ENCODE measurements around the gene AP3D1.
"Not testable (repeated sequence)": the region's sequence is repeated elsewhere in the genome, so short reads cannot be mapped to it uniquely, and the experiment has no call there.

The AP3D1 gene

DNA sequence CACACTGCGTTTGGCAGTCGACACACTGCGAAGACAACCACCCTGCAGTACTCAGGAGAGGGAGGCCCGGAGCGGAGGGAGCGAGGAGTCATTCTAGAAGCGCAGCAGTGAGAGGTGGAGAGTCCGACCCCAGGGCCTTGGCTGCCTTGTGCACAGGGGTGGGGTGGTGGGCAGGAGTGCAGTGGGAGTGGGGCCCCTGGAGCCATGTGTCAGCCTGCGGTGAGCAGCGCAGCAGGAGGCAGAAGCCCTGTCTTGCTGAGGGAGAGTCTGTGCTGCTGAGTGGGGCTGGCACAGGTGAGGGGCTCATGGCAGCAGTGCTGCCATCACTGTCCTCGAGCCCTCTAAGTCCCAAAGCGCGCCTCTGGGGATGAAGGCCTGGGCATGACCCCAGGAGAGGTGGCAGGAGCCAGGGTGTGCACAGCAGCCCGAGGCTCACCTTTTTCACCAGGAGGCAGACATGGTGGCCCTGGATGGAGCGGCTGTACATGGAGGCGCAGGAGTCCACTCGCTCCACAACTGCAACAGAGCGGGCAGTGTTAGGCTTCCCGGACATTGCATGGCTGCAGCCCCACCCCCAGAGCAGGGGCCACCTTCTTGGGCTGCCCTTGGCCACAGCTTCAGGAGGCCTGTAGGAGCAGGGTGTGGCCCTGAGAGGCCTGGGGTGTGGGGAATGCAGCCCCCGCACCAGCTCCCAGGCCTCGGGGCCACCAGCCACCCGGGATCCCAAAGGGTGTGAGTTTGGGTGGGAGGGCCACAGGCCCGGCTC is 42.9 kb downstream of the AP3D1 start:
- DNase-seq, result no peak

DNA sequence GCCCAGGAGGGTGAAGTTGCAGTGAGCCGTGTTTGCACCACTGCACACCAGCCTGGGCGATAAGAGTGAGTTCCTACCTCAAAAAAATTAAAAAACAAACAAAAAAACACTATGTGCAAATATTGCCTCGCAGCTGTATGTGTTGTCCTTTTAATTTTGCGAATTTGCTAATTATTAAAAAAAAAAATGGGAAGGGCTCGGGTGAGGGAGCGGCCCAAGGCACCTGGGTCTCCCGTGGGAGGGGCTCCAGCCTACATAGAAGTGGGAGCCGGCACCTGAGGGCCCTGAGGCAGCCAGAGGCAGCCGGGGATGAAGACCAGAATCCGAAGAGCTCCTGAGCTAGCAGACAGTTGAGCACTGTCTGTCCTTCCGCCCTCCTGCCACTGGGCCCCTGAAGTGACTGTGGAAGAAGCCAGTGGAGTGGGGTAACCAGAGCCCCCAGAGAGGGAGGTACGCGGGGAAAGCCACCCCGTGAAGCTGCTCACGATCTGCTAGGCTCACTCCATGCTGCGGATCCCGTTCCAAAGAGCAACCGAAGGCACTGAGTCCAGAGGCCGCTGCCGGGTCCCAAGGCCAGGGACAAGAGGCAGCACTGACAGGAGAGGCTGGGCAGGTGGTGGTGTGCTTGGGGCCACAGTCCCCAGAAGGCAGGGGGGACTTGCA is 48.2 kb downstream of the AP3D1 start:
- no peak for DNase-seq

DNA sequence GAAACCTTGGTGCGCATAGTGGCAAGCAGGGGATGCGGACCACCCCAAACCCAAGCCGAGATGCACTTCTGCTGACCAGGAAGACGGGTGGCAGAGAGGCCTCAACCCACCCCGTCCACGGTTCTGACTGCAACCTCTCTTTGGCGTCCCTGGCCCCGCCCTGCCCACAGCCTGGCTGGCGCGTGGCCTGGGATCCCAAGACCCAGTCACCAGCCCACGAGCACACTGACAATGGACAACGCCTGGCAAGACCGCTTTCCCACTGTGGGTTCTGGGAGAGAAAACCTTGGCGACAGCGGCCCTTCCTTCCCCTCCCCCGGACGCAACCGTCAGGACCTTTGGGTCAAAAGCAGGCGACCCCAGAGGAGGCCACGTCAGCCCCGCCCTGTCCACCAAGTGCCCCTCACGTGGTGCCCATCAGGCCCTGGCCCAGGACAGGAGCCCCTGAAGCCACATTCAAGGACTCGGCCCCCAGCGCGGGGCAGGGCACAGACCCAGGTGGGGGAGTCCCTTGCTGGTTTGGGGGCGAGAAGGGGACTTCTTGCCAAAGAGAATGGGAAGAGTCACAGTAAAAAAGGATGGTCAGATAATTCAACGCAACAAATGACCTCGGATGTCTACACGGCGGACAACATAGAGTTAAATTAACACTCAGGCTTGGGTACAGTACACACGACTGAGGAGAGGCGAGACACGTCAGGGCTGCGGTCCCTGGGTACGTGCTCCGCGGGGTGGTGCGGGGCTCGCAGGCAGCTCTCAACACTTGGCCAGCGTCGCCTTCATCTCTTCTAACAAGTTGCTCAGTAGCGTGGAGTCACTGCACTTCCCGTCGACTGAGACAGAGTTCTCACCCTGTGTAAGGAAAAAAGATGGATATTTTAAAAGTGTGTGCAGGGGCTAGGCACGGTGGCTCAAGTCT is 49.7 kb downstream of the AP3D1 start:
- DNase-seq, result no peak

DNA sequence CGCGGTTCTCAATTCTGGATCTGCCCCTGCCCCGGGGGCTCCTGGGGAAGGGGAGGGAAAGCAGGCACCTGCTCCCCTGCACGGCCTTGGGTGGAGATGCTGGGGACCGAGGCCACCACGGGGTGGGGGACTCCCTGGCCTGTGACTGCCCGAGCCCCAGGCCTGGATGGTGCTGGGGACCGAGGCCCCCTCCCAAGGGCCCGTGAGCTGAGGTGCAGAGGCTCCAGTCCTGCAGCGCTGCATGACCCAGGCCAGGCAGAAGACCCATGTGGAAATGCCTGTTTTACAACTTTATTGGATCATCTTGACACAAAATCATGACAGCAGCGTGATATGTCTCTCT is 50.7 kb downstream of the AP3D1 start:
- no peak for DNase-seq

DNA sequence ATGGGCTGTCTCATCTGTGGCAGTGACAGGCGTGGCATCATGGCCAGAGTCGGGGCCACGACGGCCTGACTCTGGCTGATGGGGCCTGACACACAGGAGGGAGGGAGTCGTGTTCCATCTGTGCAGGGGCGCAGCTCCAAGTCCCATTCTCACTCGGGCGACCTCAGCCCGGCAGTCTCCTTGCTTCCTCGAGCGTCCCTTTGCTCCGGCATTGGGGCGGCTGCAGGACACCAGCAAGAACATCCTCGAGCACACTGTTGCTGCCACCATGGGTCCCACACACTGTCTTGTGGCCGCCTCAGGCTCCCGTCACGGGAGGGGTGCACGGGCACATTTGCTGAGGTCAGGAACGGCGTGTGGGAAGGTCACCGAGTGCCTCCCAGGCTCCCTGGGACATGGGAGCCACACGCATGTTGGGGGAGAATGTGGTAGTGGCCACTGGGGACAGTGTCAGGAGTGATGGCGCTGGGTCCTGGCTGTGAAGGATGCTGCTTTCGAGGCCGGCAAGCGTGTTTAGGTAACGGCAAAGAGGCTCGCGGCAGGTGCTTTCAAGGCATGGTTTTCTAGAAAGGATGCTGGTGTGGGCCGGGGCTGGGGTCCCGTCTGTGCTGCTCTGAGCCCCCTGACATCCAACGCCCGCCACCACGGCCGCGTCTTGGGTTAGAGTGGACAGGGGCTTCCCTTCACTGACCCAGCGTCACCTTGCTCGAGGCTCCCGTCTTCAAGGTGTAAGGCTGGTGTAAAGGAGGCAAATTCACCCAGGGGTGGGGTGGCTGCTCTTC is 51.2 kb downstream of the AP3D1 start:
- no peak for DNase-seq

DNA sequence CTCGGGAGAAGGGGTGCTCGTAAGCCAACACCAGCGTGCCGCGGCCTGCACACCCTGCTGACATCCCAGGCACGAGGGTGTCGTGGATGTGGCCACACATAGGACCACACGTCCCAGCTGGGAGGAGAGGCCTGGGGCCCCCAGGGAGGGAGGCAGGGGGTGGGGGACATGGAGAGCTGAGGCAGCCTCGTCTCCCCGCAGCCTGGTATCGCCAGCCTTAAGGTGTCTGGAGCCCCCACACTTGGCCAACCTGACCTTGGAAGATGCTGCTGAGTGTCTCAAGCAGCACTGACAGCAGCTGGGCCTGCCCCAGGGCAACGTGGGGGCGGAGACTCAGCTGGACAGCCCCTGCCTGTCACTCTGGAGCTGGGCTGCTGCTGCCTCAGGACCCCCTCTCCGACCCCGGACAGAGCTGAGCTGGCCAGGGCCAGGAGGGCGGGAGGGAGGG is 52.3 kb downstream of the AP3D1 start:
- no peak for DNase-seq

DNA sequence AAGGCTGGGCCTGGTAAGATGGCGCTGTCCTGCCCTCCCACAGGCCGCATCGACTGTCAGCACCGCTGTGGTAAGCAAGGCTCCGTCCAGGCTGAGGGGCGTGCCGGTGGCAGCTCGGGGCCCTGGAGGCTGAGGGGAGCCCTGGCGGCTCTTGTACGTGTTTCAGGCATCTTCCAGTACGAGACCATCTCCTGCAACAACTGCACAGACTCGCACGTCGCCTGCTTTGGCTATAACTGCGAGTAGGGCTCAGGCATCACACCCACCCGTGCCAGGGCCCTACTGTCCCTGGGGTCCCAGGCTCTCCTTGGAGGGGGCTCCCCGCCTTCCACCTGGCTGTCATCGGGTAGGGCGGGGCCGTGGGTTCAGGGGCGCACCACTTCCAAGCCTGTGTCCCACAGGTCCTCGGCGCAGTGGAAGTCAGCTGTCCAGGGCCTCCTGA is 53.5 kb downstream of the AP3D1 start:
- no peak for DNase-seq

DNA sequence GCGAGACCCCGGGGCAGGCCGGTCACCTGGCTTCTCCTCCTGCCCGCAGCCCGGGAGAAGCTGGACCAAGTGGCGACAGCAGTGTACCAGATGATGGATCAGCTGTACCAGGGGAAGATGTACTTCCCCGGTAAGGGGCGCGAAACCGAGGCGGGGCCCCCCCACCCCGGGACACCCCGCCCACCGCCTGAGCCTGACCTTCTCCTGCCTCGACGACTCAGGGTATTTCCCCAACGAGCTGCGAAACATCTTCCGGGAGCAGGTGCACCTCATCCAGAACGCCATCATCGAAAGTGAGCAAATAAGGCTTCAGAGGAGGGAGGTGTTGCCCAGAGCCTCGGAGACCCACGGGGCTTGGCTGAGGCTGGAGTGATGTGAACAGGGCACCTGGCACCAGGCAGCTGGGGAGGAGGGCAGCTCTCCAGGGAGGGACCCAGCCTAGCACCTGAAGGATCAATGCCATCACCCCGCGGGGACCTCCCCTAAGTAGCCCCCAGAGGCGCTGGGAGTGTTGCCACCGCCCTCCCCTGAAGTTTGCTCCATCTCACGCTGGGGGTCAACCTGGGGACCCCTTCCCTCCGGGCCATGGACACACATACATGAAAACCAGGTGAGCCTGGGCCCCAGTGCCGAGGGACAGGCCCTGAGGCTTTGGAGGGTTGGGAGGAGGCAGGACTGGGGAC is 54.0 kb downstream of the AP3D1 start:
- peak; percentile 51 for DNase-seq

DNA sequence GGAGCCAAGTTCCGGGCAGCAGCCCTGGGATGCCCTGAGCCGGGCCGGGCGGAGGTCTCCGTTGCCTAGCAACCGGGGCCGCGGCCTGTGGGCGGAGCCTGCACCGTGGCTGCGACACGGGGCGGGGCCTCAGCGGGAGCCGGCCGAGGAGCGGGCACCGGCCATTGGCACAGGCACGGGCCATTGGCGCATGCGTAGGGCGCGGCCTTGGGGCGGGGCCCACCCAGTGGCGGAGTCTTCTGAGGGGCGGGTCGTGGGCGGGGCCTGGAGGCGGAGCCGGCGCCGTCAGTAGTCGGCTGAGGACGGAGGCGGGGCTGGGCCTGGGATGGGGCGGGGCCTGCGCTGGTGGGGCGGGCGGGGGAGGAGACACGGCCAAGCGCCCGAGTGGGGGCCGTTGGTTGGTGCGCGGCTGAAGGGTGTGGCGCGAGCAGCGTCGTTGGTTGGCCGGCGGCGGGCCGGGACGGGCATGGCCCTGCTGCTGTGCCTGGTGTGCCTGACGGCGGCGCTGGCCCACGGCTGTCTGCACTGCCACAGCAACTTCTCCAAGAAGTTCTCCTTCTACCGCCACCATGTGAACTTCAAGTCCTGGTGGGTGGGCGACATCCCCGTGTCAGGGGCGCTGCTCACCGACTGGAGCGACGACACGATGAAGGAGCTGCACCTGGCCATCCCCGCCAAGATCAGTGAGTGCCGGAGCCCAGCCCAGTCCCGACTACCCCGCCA is 54.7 kb downstream of the AP3D1 start, which contains the start of gene IZUMO4:
IZUMO4 (plus strand) TSS at position 436 of the 723 bp plus-strand sequence; CDS start at position 467, 31 bp downstream.
- peak; percentile 100 for DNase-seq

DNA sequence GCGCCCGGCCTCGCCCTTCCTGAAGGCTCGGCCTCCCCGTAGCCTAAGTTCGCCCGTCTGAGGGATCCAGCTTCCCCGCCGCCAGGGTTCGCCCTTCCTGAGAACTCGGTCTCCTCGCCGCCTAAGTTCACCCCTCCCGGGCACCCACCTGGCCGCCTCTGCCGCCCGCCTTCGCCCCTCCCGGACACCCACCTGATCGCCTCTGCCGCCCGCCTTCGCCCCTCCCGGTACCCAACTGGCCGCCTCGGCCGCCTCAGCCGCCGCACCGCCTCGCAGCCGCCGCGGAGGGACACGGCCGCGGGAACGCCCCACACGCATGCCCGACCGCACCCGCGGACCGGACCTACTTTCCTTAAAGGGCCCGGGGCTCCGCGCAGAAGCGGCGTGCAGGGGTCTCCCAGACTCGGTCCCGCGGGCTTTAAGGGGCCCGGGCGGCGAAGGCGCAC is 55.3 kb downstream of the AP3D1 start, which contains the start of gene MOB3A:
MOB3A (minus strand) TSS at position 293 of the 446 bp plus-strand sequence. CDS start 17,766 bp downstream, outside the sequence.
- peak; percentile 81 for DNase-seq

DNA sequence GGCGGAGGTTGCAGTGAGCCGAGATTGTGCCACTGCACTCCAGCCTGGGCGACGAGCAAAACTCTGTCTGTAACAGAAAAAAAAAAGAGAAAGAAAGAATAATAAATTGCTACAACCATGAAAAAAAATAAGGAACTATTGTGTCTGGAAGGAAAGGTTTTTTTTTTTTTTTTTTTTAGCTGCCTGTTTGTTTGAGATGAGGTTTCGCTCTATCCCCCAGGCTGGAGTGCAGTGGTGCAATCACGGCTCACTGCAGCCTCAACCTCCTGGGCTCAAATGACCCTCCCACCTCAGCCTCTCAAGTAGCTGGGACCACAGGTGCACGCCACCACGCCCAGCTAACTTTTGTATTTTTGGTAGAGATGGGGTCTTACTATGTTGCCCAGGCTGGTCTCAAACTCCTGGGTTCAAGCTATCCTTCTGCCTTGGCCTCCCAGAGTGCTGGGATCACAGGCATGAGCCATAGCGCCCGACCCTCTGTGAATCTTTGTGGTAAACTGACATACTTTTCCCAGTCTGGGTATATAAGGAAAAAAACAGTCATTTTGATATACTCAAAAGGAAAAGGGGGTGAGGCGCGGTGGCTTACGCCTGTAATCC is 59.3 kb downstream of the AP3D1 start:
- DNase-seq, result not testable (repeated sequence)

DNA sequence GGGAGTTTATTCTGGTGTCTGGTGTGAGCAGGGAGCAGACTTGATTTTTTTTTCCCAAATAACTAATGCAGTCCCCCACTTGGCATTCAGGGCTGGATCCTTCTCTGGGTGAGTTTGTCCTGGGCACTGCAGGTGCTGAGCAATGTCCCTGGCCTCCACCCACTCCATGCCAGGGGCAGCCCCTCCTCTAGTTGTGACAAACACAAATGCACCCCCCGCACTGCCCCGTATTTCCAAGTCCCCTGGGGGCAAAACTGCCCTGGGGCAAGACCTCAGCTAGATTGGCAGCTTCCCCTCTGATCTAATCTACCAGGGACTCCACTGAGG is 61.7 kb downstream of the AP3D1 start:
- no peak for DNase-seq

DNA sequence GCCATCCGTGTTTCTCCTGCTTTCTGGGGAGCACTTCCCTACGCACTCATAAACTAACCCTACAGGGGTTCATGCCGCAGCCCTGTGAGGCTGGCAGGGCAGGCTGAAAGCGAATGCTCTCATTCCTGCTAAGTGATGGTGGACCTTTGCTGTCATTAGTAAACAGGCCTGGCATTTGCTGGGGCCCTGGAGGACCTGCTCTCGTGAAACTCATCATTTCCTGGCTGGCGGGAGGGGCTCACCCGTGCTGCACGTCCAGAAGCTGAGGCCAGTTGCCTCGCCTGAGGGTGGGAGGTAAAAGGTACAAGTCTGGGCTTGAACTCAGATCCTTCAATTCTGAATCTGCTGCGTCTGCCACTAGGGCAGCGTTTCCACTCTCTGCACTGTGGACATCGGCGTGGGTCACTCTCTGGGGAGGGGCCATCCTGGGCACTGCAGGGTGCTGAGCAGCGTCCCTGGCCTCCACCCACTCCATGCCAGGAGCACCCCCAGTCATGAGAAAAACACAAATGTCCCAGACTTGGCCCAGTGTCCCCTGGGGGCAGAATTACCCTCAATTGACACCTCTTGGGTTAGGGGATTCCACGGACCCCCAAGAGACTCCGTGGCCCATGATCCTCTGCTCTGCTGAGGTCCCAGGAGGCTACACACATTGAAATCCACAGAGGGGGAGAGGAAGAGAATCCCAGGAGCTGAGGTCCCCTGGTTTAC is 62.2 kb downstream of the AP3D1 start:
- DNase-seq, result no peak

DNA sequence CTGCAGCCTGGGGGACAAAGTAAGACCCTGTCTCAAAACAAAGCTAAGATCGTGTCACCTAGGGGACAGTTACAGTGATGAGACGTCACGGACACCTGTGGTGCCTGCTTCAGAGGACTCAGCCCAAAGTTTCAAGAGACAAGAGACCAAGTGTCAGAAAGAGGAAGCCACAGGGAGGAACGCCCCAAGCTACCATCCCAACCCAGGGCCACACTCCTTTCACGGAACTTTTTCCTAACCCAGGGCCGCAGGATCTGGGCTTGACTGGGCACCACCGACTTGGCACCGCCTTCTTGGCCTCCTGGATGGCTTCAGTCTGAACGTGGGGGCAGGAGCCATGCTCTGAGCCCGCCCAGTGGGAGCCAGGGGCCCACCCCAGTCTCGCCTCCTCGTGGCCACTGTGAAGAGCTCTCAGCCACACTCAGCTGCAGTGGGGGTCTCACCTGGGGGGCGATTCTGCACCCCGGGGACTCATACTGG is 63.7 kb downstream of the AP3D1 start:
- no peak for DNase-seq

DNA sequence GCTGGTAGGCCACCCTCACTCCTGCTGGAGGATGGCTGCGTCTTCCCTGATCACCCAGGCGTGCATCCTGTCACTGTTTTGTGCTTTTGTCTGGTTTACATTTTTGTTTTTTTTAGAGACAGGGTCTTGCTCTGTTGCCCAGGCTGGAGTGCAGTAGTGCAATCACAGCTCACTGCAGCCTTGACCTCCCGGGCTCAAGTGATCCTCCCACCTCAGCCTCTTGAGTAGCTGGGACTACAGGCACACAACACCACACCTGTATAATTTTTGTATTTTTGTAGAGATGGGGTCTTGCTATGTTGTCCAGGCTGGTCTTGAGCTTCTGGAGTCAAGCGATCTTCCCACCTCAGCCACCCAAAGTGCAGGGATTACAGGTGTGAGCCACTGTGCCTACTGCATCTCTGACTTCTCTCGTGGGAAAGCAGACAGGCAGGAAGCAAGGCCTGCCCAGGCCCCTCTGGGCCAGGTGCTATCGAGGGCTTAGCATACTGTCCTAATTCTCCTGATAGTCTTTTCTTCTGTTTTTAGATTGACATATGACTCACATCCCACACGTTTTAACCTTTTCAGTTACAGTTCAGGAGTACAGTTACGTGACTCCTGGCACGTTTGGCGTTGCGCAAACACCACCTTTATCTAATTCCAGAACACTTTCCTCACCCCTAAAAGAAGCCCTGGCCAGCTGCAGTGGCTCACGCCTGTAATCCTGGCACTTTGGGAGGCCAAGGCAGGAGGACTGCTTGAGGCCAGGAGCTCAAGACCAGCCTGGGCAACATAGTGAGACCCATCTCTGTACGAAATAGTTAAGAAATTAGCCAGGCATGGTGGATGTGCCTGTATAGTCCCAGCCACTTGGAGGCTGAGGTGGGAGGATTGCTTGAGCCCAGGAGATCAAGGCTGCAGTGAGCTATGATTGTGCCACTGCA is 64.4 kb downstream of the AP3D1 start:
- not testable (repeated sequence) for DNase-seq

DNA sequence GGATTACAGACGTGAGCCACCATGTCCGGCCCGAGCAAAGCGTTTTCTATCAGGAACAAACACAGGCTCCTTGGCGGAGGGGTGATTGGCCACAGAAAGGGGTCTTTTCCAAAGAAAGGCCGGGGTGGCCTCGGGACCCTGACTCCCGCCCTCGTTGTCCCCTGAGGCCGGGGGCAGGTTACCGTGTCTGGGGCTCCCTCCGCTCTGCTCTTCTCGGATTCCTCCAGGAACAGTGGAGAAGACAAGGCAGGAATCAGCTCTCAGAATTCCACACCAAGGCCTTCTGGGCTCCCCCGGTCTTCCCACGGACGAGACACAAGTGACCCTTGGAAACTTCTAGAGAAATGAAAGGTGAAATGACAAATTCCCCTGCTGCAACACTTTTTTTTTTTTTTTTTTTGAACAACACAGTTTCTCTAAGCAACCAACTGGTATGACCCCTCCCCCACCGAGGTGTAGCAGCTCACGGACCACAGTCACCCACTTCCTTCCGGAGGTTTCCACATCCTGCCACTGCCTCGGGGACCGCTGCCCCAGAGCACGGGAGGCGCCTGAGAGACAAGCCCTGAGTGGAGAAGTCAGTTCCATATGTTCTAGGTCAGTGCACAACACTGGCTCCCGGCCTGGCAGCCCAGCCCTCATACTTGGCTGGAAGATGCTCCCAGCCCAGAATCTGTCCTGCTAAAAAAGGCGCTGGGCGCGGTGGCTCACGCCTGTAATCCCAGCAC is 66.2 kb downstream of the AP3D1 start:
- peak; percentile 81 for DNase-seq

DNA sequence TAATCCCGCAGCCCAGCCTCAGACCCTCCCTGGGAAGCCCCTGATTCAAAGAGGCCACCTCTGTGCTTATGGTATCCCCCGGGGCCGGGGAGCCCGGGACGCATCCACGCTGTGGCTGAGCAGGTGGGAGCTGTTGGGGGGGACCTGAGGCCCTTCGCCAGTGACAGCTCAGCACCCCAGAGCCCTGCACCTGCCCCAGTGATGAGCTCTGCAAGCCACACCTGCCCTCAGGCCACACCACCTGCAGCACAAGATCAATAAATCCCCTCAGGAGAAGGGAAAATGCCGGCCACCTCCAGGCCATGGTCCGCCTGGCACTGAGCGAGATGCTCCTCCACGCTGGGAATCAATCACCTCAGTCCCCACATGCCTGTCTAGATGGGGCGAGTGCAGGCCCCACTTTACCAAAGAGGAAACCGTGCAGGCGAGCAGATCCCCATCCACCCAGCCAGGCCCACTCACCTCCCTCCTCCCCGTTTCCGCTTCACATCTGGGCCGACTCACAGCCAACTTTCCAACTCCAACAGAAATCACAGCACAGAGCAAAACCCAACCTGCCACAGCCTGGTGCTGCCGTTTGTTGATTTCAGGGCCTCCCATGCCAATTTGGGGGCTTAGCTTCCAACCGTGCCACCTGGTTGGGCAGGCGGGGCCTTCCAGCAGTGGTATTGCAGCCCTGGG is 68.1 kb downstream of the AP3D1 start:
- DNase-seq, result peak; percentile 57
